HG03064 (cell line): ENCODE results near the gene EBF3.

ENCODE experiments used
- ATAC-seq: cut with Tn5 transposase; IDR thresholded peaks from one replicate; pipeline ENCODE4 v1.9.1; 2021; ENCODE audit warnings: low read depth; ENCODE audit not compliant: unreplicated experiment

The EBF3 gene

DNA sequence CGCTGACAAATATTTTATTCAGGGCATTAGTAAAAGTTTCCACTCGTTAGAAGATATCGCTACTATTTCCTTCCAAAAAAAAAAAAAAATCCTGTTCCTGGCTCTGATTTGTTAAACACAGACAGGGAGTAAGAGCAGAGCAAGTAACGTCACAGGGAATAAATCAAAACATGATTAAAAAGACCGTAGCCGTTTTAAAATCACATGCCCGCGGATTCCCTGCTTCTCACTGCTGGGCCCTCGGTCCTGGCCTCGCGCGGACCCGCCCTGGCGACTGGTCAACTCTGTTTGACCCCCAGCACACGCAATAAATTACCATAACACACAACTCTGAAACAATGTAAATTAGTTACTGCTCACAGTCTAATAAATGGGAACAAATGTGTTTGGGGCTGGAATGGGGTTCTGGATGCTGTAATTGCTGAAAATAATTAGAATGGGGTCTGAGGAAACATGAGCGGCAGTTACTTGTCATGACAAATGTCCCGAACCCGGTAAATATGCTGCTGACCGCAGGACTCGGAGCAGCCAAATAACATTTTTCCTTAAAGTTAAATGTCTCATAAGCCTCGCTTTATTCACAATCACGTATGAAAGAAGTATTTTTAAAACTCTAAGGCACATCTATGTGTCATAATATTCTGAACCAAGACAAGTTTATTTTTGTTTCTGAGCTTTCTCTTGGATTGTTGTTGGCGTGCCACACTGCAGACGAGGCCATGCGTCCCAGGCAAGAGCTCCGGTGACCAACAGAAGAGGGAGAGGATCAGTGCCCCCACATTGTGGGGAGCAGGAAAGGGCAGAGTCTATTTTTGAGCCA is 17.9 kb downstream of the EBF3 start:
- ATAC-seq: no peak

- ATAC-seq: no peak
These were observed 18.5 kb downstream of the EBF3 start for GRCh38 chr10:129945526-129945925.

DNA sequence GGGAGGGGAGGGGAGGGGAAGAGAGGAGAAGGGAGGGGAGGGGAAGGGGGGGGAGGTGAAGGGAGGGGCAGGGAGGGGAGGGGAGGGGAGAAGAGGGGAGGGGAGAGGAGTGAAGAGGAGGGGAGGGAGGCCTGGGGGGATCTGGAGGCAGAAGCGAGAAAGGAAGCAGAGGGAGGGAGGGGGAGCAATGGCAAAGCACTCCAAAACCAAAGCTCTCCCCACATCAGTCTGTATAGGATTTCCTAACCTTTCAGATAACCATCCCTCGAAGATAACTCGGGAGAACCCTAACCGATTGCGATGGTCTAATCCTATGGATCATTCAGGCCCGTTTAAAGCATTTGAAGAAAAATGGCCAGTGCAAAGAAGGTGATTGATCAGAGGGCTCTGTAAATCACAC is 19.0 kb downstream of the EBF3 start:
- ATAC-seq: no peak

GRCh38 chr10:129944456-129944855 is 19.6 kb downstream of the EBF3 start:
- no peak for ATAC-seq

GRCh38 chr10:129942936-129943715 is 20.9 kb downstream of the EBF3 start:
- ATAC-seq: no peak

- ATAC-seq: no peak
These were observed 21.7 kb downstream of the EBF3 start for GRCh38 chr10:129942391-129942790.

DNA sequence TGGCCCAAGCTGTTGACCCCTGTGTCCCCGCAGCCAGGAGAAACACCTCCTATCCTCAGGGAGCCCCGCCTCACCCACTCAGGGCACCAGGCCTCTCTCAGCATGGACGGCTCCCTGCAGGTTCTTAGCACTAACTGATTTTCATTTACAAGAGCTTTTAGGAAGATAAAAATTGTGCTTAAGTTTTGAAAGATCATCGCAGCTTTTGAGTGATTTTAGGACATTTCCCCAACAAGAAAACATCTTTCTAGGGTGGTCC is 22.1 kb downstream of the EBF3 start:
- no peak for ATAC-seq

DNA sequence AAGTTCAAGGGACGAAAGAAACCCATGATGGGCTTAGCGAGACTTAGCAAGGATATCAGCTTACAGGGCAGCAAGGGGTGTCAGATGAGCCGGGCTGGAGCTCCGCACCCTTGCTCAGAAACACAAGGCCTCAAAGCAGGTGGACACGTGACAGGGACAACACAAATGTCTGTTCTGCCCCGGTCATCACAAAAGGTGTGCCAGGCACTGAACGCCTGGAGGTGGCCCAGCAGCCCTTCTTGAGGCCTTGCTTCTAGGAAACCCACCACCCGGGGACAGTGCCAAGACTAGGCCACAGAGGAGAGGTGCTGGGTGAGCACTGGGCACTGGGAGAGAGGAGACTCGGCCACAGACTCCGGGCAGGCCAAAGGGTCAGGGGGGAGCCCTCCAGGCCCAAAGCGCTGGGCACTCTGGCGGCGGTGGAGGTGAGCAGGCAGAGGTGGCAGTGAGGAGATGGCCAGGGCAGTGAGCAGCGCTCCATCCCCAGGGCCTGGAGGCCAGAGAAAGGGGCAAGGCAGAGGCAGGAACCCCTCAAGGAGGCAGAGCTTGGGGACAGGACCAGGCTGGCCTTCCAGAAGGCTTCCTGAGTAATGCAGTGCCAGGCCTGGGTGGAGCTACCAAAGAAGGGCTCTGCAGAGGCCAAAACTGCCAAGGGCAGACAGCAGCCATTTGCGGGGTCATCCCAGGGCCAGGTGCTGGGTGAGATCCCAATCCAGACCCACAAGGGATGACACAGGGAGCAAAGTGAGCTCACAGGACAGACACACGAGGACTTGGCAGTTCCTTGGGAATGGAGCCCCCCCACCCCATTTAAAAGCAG is 22.7 kb downstream of the EBF3 start:
- ATAC-seq: no peak

DNA sequence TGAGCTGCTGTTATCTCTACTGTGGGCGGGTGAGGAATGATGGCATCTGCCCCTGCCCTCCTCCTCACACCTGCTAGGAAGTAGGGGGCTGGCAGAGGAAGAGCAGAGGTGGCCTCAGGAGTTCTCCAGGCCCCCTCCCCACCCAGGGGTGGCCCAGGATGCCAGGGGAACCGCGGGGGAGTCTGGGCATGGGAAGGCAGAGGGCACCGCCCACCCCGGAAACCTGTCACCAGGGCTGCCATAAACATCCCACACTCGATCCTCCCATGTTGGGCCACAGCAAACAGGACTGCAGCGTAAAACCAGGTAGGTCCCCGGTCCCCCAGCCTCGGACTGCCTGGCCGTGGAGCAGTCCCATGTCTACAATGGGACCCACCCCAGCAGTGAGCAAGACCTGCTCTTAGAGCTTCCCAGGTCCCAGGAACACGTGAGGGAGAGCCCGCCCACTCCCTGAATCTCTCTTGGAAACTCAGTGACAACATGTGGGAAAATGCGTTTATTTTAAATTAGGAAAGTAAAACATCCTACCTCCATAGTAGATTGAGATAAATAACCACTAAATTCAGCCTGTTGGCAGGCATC is 23.4 kb downstream of the EBF3 start:
- no peak for ATAC-seq

- ATAC-seq: no peak
These were observed 24.4 kb downstream of the EBF3 start for GRCh38 chr10:129939416-129940275.

GRCh38 chr10:129938460-129938859 is 25.6 kb downstream of the EBF3 start:
- no peak for ATAC-seq

GRCh38 chr10:129937351-129937751 is 26.7 kb downstream of the EBF3 start:
- ATAC-seq: no peak

DNA sequence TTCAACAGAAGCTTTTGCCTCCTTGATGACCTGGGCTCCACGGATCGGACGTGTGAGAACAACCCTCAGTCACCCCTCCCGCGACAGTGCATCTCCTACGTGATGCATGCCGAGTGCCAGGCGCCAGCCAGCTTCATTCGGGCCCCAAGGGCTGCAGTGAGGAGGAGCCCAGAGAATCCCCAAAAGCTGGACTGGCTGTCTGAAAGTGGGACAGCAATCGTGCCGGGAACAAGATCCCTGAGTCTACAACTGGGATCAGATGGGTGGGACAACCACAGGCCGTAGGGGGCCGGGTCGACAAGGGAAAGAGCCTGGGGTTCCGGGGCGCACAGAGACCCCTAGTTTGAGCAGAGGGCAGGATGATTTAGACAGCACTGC is 27.2 kb downstream of the EBF3 start:
- no peak for ATAC-seq

- no peak for ATAC-seq
These were observed 27.7 kb downstream of the EBF3 start for GRCh38 chr10:129936266-129936922.

DNA sequence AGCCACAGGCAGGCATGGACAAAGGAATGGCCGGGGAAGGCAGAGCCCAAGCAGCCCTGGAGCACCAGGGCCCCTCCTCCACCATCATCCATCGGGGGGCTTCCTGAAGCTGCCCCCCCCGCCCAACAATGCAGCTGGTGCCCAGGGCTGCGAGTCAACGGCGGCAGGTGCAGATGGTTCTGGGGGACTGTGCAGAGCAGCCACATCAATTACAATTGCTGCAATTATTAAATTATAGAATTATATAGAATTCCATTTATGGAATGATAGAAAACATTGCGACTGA is 28.3 kb downstream of the EBF3 start:
- ATAC-seq: no peak

DNA sequence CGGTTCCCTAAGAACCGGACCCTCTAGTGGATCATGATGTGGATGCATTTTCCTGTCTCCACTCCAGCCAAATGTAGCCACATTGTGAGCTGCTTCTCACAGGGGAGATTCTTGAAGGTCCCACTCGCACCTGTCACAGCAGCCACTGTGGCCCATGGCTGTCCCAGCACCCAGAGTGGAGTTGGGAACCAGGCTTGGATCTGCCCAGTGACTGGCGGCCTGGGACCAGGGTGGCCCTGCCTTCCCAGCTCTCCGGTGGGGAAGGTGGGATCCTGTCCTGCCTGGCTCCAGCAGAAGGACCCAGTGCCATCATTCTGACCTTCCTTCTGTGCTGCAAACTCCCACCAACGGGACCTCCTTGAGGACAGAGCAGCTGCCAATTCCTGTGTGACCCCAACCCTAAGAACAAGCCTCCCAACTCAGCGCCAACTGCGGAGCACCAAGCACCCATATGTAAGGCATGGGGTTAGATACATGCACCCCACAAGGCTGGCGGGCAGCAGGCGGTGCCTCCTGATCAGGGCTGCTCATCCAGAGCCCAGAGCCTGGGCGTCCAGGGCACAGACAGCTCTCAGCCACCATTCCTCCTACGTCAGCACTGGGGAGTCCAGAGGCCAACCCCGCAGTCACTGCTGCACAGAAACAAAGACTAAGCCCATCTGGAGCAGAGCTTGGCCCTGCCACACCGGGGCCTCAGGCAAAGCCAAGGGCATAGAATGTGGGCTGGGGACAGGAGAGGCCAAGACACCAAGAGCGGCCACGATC is 28.8 kb downstream of the EBF3 start:
- no peak for ATAC-seq

GRCh38 chr10:129934196-129934925 is 29.7 kb downstream of the EBF3 start:
- ATAC-seq: no peak

GRCh38 chr10:129933456-129934092 is 30.5 kb downstream of the EBF3 start:
- ATAC-seq: no peak
